ENCODE data around the gene XKRX.

Gene XKRX

DNA sequence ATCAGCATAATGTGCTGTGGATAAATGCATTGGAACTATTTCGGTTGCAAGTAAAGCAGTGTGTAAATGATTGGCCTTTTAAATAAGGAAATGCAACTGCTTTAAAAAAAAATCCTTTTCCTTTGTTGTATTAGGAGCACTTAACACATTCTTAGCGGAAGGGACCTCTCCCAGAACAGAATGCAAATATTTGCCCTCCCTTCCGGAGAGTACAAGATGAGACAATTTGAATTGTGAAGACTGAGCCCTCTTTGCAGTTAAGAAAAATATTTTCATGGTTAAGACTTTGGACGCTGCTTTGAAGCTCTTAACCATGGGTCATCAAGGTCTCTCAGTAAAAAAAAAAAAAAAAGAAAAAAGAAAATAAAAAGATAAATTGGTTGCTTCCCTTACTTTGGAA lies 45.1 kb downstream of the XKRX start:
- DNase-seq = no peak

DNA sequence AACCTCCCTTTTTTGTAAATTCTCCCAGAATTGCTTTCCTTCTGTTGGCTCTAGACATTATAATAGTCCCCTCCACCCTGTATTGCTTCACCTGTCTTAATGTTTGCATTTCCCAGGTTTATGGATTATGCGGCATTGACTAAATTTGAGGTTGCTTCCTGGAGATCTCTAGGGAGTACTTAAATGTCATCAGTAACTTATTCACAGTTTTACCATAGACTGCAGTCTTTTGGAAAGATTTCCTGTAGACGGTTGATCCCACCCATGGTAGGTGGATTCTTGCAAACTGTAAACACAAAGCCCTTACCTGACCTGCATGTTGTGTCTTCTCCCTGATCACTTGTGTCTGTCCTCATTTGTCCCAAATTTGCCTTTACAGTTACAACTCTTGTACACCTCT lies 48.3 kb downstream of the XKRX start:
- no peak for DNase-seq

DNA sequence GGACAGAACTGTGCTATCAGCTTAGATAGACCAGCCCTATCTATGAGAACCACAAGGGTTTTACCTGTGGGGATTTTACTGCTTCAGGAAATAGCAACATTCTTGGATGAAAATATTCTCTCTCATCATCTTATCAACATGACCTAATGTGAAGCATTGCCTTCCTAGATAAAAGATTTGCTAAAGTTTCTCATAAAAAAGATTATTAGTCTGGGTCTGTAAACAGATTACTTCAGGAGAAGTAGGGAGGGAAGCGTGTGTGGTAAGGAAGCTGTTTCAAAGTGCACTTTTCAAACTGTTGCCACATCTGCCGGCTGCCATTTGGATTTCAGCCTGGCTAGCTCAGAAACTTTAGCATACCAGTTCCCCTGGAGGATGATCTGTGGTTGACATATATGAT lies 54.4 kb downstream of the XKRX start, which contains the start of gene NOX1:
TSS of gene NOX1 (minus strand) at position 35 of the 400 bp plus-strand sequence. CDS start 220 bp downstream, outside the sequence.
- DNase-seq = no peak

DNA sequence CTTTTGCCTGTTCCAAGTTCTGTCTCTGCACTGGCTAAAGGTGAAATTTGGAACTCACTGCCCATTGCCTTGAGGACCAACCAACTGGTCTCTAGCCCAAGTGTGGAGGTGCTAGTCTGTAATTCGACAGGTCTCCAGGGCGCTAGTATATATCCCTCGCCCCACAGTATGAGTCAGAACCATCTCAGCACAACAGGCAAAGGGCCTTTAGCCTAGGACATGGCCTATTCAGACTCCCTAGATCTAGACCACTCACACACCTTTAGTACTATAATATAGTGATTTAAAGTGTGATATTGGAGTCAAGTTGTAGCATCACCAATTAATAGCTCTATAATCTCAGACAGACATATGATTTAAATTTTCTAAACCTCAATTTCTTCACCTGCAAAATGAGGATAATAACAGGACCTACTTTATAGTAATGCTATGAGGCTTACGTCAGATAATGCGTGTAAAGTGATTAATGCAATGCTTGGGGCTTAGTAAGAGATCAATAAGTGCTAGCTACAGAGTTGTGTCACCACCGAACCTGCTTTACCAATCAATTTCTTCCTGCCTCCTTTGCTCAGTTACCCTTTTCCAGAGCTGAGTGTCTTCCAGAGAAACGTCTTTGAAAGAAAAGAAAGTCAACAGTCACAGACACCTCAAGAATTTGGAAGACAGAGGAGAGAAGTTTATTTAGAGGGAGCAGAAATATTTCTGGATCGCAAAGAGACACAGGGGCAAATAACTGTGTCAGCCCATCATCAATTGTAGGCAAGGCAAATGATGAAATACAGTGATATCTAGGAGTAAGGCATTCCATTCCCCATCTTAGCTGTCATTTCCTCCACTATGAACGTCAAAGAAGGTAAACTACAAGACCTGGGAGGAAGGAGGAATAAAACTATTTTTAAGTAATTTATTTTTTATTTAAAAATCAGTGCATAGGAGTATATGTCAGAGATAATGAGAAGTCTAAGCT lies 56.8 kb downstream of the XKRX start:
- no peak for DNase-seq

DNA sequence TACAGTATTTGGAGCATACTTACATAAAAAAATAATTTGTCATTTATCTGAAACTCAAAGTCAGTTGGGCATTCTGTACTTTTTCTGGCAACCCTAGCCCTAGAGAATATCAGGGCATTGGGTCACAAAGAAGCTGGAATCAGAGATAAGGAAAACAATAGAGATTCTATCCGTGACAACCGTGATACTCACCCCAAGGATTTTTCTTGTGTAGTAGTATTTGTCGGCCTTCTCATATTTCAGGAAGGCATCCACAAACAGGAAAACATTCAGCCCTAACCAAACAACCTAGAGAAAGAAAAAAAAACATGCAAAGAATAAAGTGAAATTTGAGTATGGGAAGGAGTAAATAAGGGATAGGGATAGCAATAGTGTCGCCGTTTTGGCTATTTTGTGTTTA lies 58.2 kb downstream of the XKRX start:
- no peak for DNase-seq

DNA sequence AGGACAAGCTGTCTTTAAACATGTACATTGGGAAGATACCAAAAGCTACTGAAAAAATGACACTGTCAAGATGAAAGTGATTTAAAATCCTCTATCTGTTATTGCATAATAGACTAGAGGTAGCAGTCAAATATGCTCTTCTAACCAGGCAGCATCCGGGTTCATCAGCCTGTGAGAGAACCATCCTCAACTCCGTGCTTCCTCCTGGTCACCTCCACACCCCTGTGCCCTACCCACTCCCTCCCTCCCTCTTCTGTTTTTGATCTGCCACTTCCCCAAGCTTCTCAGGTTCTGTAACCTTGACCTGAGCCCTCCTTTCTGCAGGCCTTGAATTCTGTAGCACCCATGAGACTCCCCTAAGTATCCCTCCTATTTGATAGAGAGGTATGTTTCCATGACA lies 60.4 kb downstream of the XKRX start:
- DNase-seq = no peak

DNA sequence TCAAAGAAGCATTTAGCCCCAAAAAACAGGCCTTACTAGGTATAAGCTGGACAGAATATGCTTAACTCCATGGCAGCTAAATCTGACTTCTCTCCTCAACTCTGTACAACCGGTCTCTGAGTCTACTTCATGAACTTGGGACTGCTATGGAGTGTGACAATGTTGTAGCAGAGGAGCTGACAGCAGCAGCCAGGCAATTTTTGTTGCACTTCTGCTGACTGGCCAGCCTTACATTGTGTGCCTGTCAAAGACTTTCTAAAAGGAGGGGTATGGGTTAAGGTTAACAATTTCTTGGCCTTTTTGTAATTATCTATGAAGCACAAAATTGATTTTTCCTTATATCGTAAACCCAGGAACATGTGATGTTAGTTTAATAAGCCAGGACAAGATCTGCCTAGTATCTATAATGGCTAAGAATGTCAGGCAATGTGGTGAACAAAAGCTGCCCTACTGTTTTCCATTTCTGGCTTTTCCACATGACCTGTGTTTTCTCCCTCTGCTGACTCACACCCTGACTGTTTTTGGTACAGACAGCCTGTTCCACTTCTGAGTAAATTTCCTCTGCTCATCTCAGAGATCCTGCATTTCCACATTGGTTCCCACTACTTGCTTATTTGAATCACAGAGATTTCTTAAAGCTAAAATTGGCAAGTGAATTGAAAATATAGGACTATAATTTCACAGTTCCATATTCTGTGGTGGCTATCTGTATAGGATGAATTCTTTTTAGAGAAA lies 63.9 kb downstream of the XKRX start:
- no peak for DNase-seq
